Glutamatergic neuron (in vitro differentiated cells): ENCODE results near the gene ATRNL1. TPM values are rescaled to one million over a fixed set of nuclear protein-coding genes. Genes with fewer than 3 reads are reported as not detected.

Source experiments
- DNase-seq: peaks from one replicate; pipeline ENCODE4 v3.0.0; 2022
- H3K27ac Mint-ChIP-seq: one replicate; pipeline ENCODE4 v1.8.0; 2020; ENCODE audit warnings: mild to moderate bottlenecking, mixed read lengths, inconsistent platforms; ENCODE audit not compliant: unreplicated experiment
- H3K27me3 Mint-ChIP-seq: one replicate; pipeline ENCODE4 v1.8.0; 2020; ENCODE audit warnings: mild to moderate bottlenecking, moderate library complexity, mixed read lengths, inconsistent platforms; ENCODE audit not compliant: unreplicated experiment
- H3K36me3 Mint-ChIP-seq: one replicate; pipeline ENCODE4 v1.8.0; 2020; ENCODE audit warnings: mild to moderate bottlenecking, mixed read lengths, inconsistent platforms; ENCODE audit not compliant: unreplicated experiment
- H3K4me1 Mint-ChIP-seq: one replicate; pipeline ENCODE4 v1.8.0; 2020; ENCODE audit warnings: mild to moderate bottlenecking, low read depth, mixed read lengths, inconsistent platforms; ENCODE audit not compliant: unreplicated experiment
- H3K4me3 Mint-ChIP-seq: one replicate; pipeline ENCODE4 v1.8.0; 2020; ENCODE audit warnings: mild to moderate bottlenecking, mixed read lengths, inconsistent platforms; ENCODE audit not compliant: unreplicated experiment
- H3K9me3 Mint-ChIP-seq: one replicate; pipeline ENCODE4 v1.8.0; 2020; ENCODE audit warnings: mild to moderate bottlenecking, moderate library complexity, mixed read lengths, inconsistent platforms; ENCODE audit not compliant: unreplicated experiment
- CTCF ChIP-seq: fragments of 200-600 bp; sonication (generic); IDR thresholded peaks from one replicate; pipeline ENCODE4 v1.5.0; 2021; ENCODE audit not compliant: partially characterized antibody, unreplicated experiment
- total RNA-seq: library from RNA; stranded (reverse); fragmentation: NEBNext Ultra II Directional; extraction: Animal tissue kit (Norgen Biotek cat#: 25700); gene quantifications from one replicate; pipeline ENCODE4 v1.2.1, GENCODE V29; 2021; ENCODE audit not compliant: unreplicated experiment

ATRNL1 gene
- total RNA-seq, 1 donor from 2014 or later: 35.9 TPM

GRCh38 chr10:115065801-115066200, 27.4 kb upstream of the ATRNL1 start:
- Mint-ChIP-seq H3K27me3 (peaks cover 1% of the 10 kb centered on the region), H3K4me3 (no peak overlapping the region), H3K9me3 (no peaks in the 10 kb centered on the region), H3K4me1 (peaks cover 9% of the 10 kb centered on the region), H3K36me3 (no peaks in the 10 kb centered on the region), H3K27ac (no peak overlapping the region)
- no peak for TF ChIP-seq CTCF
- no peak for DNase-seq

DNA sequence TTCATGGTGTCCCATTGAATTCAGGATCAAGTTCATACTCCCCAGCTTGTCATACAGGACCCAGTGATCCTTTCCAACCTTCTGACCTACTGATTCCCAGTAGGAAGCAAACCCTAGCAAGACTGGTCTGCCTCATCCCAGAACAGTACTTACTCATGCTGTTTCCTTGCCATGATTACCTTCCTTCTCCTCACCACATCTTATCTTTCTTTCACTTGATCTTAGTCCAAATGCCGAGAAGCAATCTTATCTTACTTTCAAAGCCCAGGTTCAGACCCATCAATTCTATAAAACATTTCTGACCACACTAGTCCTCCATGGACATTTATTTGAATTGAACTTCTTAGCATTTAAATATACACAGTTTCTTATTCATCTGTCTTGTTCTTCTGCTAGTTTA, 26.6 kb upstream of the ATRNL1 start:
- Mint-ChIP-seq H3K36me3 (no peaks in the 10 kb centered on the region), H3K4me1 (peaks cover 9% of the 10 kb centered on the region), H3K4me3 (no peak overlapping the region), H3K9me3 (no peaks in the 10 kb centered on the region), H3K27ac (no peak overlapping the region), H3K27me3 (peaks cover 1% of the 10 kb centered on the region)
- TF ChIP-seq CTCF: no peak
- DNase-seq: no peak

- TF ChIP-seq CTCF: no peak
Measured at GRCh38 chr10:115073796-115074195, 19.4 kb upstream of the ATRNL1 start.

DNA sequence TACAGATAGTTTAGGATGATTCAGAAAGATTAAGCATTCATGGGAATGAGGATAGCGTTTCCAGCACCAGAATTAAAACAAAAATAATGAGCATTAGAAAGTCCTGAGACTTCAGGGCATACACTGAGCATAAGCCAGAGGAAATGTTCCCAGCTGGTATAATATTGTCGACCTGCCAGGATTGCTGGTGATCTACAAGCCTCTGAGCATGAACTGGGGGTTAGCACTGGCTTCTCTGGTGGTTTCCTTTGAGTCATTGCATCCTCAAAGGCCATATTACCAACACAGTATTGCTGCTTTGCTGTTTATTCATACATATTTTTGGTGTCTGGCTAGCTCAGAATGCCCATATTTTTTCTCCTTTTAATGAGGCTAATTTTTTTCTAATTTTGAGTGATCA, 10.7 kb upstream of the ATRNL1 start:
- peaks cover 1% of the 10 kb centered on the region for H3K27me3 Mint-ChIP-seq
- no peak overlapping the region for H3K4me3 Mint-ChIP-seq
- H3K27ac Mint-ChIP-seq: no peak overlapping the region
- TF ChIP-seq CTCF: no peak
- no peak for DNase-seq
- peaks cover 13% of the 10 kb centered on the region for H3K36me3 Mint-ChIP-seq
- no peaks in the 10 kb centered on the region for H3K4me1 Mint-ChIP-seq
- H3K9me3 Mint-ChIP-seq: peaks cover 6% of the 10 kb centered on the region

More at GRCh38 chr10:115073796-115074195, 19.4 kb upstream of the ATRNL1 start:
- Mint-ChIP-seq H3K9me3 (peaks cover 5% of the 10 kb centered on the region), H3K4me3 (no peak overlapping the region), H3K36me3 (peaks cover 7% of the 10 kb centered on the region), H3K27me3 (no peaks in the 10 kb centered on the region), H3K4me1 (no peaks in the 10 kb centered on the region), H3K27ac (no peak overlapping the region)
- DNase-seq: no peak

GRCh38 chr10:115084277-115084850, 8.8 kb upstream of the ATRNL1 start:
- no peak overlapping the region for H3K27ac Mint-ChIP-seq
- DNase-seq: no peak
- H3K4me3 Mint-ChIP-seq: no peak overlapping the region
- TF ChIP-seq CTCF: no peak
- peaks cover 10% of the 10 kb centered on the region for H3K36me3 Mint-ChIP-seq
- peaks cover 5% of the 10 kb centered on the region for H3K9me3 Mint-ChIP-seq
- peaks cover 2% of the 10 kb centered on the region for H3K27me3 Mint-ChIP-seq
- no peaks in the 10 kb centered on the region for H3K4me1 Mint-ChIP-seq
